NCI-H460 (cell line): ENCODE results near the gene LRATD1. TPM values are rescaled to one million over a fixed set of nuclear protein-coding genes. Genes with fewer than 3 reads are reported as not detected.

Experiments used
- DNase-seq: peaks from one replicate; pipeline ENCODE4 v3.0.0-alpha.2; 2016; ENCODE audit warnings: low read depth; ENCODE audit errors: extremely low read depth
- total RNA-seq: library from RNA; depleted of rRNA; stranded (reverse); fragments of >200 nt; shearing (Covaris generic); gene quantifications from 2 replicates; pipeline ENCODE4 v1.2.3, GENCODE V29; 2014

Gene LRATD1
- total RNA-seq, 1 experiment from 2014 or later: 2.6 TPM

DNA sequence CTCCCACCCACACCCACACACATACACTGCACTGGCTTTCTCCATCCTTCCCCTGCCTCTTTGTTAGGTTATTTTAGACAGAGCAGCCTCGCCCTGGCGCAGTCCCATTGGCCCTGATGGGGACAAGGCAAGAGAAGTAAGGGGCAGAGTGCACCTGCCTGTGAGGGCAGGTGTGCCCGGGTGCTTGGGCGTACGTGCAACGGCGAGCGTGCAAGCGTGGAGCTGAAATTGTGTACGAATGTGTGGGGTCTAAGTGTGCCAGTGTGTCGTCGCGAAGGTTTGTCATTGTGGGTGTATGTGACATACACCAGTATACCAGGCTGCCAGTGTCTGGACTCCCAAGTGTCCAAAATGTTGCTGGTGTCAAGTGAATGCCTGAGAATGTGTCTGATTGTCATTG, 544 bp downstream of the LRATD1 start:
- no peak for DNase-seq

DNA sequence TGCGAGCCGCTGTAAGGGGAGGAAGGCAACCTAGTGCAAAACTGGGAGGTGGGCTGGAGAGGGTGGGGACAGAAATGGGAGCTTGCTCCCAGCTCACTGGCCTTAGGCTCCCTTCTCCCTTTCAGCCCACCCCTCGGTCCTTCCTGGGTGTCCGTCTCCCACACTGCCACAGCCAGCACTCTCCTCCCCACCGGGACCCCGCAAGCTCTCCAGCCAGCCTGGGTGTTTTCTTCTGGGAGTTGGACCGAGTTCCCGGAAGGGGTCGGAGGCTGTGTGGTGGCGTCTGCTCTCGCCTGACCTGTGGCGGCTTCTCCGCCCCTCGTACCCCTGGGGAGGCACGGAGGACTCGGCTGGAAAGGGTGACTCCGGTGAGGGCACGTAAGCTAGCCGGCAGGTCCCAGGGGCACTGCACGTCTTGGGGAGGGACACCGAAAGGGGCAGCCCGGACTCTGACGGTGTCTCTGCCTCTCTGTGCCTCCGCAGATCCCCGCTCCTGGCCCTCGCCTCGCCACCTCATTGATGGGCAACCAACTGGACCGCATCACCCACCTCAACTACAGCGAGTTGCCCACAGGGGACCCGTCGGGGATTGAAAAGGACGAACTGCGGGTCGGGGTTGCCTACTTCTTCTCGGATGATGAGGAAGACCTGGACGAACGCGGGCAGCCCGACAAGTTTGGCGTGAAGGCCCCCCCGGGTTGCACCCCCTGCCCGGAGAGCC, 1.1 kb downstream of the LRATD1 start:
- DNase-seq: no peak

DNA sequence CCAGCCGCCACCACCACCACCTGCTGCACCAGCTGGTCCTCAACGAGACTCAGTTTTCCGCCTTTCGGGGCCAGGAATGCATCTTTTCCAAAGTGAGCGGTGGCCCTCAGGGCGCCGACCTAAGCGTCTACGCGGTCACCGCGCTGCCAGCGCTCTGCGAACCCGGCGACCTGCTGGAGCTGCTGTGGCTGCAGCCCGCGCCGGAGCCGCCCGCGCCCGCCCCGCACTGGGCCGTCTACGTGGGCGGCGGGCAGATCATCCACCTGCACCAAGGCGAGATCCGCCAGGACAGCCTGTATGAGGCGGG, 1.6 kb downstream of the LRATD1 start:
- no peak for DNase-seq

DNA sequence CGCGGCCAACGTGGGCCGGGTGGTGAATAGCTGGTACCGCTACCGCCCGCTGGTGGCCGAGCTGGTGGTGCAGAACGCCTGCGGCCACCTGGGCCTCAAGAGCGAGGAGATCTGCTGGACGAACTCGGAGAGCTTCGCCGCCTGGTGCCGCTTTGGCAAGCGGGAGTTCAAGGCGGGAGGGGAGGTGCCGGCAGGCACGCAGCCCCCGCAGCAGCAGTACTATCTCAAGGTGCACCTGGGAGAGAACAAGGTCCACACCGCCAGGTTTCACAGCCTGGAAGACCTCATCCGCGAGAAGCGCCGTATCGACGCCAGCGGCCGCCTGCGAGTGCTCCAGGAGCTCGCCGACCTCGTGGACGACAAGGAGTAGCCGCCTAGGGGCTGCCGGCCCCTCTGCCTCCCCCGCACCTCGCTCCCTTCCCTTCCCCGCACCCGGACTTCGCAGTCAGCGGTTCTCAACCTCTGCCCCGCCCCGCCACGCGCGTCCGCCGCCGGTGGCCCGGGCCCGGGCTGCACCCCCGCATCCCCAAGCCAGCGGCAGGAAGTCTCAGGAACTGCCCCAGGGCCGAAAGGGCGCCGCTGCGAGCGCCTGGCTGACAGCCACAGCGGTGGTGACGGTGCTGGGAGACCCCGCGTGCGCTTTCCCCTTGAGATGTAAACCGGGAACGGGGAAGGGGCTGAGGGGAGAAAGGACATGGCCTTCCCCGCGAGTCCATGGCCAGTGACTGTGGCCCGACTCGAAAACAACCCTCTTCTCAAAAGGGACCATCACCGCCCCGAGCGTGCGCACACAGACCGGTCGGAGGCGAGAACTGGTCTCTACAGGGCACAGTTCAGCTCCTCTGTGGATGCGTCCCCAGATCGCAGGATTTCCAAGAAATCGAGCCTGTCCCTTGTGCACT, 2.2 kb downstream of the LRATD1 start:
- peak; percentile 76 for DNase-seq

DNA sequence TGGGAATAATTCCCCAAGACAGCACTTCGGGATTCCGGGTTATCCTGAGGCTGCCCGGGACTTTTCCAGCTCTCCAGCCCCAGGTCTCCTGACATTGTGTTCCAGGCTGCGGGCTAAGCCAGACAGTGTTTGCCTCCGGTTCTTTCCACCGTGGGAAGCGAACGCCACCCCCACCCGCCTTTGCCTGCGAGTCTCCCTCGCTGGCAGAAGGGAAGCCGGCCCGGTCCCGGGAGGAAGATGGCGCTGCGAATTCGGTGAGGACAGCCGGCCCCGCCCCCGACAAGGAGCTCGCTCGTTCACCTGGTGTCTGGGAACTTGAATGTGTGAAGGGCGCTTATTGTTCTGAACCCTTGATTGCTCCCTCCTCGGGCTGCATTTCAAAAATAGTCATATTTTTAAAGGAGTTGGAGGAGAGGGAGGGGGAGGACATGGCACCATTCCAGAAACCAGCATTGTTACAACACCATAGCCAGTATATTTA, 2.9 kb downstream of the LRATD1 start:
- peak; percentile 40 for DNase-seq

DNA sequence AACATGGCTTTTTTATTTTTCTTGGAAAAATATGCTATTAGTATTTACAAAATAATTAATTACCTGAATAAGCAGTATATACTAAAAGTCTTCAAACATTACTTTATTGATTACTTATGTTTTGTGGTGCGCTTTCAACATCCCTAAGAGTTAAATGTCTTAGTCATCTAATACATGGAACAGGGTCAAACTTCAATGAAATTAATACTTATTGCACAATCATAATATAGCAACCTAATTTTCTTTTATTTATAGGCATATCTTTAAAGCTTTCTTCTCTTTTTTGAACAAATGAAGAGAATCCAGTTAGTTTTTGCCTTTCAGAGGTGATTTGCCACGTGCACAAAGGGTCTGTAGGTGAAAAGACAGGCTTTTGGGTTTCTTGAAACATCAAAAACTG, 6.0 kb downstream of the LRATD1 start:
- DNase-seq: no peak

DNA sequence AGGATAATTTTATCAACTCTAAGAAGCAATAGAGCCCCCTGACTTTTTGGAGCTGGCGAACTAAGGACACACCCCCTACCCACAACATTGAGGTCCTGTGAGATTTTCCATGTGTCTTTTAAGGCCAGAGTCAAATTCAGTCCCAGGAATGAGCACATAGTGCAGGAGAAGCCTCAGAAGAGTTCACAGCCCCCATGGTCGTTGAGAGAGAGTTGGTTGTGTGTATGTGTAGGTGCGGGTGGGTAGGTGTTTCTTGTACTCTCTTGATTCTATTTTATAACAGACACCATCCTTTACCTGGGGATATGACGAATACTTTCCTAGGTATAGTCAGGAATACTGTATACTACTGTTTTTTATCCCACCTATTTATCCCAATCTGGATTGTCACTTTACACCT, 8.6 kb downstream of the LRATD1 start:
- DNase-seq: no peak

DNA sequence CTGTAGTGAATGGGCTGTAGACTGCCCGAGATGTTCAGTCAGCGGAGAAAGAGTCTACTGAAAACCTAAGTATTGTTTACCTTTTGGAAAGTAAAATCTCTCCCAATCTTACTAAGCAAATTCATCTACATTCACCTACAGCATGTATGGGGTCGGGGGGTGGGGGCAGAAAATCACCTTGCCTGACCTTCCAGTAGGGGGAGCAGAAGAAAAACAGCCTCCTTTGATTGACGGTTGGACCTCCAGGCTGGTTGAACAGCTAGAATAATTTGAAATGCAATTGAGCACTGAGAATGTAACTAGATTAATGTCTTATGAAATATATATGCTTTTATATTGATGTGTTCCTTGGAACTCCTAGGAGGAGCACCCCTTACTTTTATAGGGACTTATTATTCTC, 10.0 kb downstream of the LRATD1 start:
- no peak for DNase-seq

DNA sequence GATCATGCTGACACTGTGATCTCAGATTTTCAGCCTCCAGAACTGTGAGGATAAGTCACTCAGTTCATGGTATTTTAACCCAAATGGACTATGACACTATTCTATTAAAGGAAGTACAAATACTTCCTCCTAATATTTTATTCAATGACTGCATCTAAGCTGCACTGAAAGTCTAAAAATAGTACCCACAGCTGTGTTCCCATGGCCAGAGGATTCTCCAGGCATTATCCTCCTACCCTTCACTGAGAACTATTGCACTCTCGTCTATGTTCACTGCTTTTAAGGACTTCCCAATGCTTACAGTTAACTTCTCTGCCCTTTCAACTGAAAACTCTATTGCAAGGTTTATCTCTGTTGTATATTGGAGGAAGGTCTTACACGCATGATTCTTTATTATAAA, 15.2 kb downstream of the LRATD1 start:
- DNase-seq: no peak

DNA sequence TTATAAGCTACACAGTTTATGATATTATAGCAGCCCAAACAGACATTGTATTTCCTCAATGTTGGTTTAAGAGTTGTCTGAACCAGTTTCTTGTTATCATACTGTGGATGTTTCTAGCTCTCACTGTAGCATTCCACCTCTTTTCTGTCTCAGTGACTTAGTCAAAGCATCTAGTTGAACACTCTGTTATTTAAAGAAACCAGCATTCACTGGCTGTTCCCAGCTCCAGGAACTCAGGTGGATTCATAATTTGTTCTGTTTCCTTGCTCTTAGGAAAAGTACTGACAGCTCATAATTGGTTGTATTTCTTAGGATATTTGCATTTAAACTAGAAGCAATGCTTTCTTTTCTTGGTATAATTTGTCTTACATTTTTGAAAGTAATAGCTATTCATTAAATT, 17.5 kb downstream of the LRATD1 start:
- no peak for DNase-seq

DNA sequence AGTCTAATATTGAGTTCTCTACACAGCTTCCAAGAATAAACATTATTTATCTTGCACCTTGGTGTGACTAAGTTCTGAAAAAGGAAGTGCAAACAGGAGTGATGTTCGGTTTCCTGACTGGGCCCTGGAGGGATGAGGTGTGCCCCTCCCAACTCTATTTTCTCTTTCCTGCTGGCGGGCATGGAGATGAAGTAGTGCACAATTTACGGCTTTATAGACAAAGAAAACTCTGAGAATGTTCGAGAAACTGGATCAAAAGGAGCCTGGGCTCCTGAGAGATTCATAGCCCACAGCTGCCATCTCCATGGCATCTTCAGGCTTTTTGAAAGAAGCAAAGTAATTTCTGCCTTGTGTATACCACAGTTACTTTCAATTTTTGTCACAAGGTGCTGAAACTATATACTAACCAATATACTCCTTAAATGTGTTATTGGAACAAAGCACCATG, 22.3 kb downstream of the LRATD1 start:
- DNase-seq: no peak

DNA sequence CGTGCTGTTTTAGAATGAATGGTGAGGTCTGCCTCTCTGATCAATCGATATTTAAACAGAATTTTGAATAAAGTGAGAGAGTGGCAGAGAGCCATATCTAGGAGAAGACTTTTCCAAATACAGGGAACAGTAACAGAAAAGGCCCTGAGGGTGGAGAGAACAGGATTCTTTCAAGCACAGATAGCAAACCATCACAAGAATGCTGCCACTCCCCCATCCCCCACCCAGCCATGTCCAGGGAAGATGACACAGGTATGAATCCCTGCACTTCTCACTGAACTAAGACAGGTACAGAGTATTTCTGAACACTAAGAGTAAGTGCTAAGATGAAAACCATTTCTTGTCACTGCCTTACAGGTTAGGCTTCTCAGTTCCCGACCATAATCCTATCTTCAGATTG, 23.6 kb downstream of the LRATD1 start:
- no peak for DNase-seq

DNA sequence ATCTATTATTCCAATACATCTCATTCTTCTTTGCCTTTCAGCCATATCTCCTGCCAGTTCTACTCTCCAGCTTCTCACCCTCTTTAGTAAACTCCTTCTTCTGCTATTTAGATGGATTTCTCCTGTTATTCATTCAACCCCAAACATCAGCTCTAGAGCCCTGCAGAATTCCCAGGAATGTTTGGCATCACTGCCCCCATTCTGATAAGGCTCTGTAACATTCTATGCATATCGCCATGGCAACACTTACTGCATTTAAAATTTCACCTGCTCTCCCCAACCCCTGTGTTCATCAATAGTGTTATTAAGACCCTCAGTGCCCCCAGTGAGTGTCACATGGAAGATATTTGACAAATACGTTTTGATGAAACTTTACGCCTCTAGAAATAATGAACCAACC, 28.6 kb downstream of the LRATD1 start:
- no peak for DNase-seq

DNA sequence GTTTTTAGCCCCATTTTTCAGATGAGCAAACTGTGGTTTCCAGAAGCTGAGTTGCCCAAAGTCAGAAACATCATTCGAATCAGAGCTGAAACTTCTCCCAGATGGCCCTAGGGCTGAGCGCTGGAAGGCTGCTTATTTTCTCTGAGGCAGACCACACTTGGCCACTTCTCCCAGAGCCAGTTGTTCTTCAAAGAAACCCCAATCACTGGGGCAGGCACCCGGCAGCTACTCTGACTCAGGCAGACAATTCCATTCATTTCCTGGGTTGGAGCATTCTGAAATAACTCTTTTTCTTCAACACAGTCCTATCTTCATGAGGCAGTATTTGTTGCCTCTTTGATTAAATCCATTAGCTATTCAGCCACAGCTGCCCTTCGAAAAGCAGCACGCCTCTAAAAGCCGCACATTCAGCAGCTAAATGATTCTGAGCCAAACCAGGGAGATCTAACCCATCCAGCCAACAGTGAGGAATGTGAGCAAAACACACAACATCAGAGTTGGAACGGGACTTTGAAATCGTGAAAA, 40.9 kb downstream of the LRATD1 start:
- DNase-seq: no peak

DNA sequence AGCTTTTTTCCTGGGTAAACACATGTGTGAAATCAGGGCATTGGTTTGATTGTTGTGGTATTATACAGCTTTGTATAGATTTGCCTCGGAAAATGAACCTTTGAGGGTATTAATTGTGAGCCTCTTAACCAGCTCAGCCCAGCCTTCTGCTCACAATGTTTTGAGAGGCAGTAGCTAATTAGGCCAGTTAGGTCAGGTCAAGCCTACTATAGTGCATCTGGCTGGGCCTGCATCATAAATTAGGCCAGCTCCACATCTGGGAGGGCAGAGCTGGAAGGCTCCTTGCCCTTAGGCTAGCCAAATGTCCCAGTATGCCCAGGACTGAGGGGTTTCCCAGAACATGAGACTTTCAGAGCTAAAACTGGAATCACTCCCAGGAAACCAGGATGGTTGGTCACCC, 43.0 kb downstream of the LRATD1 start:
- no peak for DNase-seq

DNA sequence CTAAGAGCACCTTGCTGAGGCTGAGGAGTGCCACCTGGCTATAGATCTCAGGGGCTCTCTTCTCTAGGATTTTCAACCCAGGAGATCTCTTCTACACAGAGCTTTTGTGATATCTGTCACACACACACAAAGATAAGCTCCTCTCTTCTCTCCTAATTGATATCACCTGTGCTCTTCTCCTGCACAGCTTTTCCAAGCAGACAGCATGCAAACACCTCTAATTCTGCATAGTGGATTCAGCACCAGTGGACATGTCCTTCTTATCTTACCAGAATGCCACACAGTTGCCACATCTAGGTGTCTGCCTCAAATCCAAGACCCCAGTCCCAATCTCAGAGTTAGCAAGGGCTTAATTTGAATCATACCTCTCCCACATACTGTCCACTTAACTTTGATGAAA, 43.9 kb downstream of the LRATD1 start:
- no peak for DNase-seq

DNA sequence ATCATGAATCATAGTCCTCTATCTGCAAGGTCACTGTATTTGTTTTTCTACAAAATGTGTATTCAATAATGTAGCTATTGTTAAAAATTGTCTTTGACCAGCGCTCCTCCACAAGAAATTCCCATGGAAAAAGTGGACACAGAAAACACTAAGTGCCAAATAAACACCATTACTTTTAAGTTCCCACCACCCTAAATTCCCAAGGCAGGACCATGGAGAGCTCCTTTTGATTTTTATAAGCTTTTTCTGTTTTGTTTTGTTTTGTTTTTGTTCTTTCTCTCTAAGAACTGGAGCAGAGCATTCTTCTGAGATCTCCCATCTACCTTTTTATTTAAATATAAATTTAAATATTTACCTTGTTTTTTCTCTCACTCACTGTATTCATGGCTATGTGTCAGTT, 44.5 kb downstream of the LRATD1 start:
- DNase-seq: no peak

DNA sequence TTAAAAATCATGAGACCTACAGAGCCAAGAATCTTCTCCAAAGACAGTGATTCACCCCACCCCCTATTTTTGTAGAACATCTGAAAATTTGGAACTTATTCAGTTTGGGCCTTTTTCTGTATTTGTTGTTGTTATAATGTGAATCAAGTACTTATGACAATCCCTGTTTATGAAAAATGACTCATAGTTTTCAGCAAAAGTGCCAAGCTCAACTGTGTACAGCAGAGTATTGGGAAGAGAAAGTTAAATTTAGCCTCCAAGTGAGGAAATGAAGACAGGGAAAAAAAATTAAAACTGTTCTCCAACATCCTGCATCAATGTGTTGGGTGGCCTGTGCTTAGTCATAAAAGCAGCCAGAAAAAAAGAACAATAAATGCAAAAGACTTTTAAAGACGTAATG, 46.2 kb downstream of the LRATD1 start:
- no peak for DNase-seq

DNA sequence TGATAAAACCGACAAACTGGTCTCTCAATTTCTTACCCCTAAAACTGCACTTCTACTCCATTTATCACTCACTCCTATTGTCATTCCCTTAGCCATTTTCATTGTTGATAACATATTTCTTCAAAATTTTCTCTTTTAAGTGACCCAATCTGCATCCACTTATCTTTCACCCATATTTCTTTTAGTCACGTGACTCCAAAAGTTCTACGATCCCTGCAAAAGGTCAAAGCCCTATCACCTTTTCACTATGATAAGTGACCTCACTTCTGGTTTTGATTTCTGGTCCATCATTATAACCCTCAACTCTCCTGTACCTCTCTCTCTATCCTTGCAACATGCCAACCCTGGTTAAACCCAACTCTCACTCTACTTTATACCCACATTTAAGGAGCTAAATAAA, 49.1 kb downstream of the LRATD1 start:
- no peak for DNase-seq
